Mammary epithelial cell (primary cell): ENCODE measurements around the gene CDX1.

Source experiments
- EZH2 ChIP-seq: IDR thresholded peaks from 2 replicates; pipeline ENCODE4 v1.6.1; 2012; ENCODE audit warnings: low read length, inconsistent platforms, borderline replicate concordance
- TF ChIP-seq, protein P1 (sequence below), 2 donors: IDR thresholded peaks in 1 of 2; conservative IDR thresholded peaks in 1 of 2; 2 replicates each; pipeline ENCODE4 v1.5.1; 2011 to 2012; ENCODE audit warnings: inconsistent platforms in 2 of 2, low read length in 2 of 2, mild to moderate bottlenecking in 2 of 2, control low read depth in 1 of 2, low read depth in 1 of 2; ENCODE audit not compliant: insufficient read depth in 1 of 2; ENCODE audit errors: extremely low read depth in 1 of 2

DNA sequence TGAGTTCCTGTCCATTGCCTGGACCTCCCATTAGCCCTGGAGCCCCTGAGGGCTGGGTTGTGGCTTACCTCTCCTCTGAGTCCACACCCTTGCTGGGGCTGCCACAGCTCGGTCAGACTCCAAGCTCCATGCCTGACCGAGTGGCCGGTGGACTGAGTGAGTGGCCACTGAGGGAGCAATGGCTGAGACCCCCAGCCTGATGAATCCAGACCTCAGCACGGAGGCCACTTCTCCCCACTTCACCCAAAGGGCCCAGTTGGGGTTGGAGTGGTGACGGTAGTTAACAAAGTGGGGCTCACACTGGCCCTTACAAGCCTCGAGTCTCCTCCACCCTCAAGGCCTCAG is 39.7 kb upstream of the CDX1 start:
- TF ChIP-seq, protein P1, sequence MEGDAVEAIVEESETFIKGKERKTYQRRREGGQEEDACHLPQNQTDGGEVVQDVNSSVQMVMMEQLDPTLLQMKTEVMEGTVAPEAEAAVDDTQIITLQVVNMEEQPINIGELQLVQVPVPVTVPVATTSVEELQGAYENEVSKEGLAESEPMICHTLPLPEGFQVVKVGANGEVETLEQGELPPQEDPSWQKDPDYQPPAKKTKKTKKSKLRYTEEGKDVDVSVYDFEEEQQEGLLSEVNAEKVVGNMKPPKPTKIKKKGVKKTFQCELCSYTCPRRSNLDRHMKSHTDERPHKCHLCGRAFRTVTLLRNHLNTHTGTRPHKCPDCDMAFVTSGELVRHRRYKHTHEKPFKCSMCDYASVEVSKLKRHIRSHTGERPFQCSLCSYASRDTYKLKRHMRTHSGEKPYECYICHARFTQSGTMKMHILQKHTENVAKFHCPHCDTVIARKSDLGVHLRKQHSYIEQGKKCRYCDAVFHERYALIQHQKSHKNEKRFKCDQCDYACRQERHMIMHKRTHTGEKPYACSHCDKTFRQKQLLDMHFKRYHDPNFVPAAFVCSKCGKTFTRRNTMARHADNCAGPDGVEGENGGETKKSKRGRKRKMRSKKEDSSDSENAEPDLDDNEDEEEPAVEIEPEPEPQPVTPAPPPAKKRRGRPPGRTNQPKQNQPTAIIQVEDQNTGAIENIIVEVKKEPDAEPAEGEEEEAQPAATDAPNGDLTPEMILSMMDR (conservative IDR thresholded peaks at IDR 0.05 in 1 of 2, IDR thresholded peaks at IDR 0.05 in 1 of 2; ENCODE audit: extremely low read depth in 1 of 2, insufficient read depth in 1 of 2, low read depth in 1 of 2, low read length in 2 of 2) = no peak
- no peak for TF ChIP-seq EZH2
